ENCODE measurements around the gene HEPACAM.

HEPACAM gene

GRCh38 chr11:124896821-124897391 is 38.9 kb downstream of the HEPACAM start:
- H2AK5ac ChIP-seq (ENCODE audit: low read length): no peak overlapping the region
- peak overlapping the region; percentile 42 for H2BK12ac ChIP-seq (ENCODE audit: low read length)
- no peak overlapping the region for H3K23ac ChIP-seq (ENCODE audit: low read length)
- no peak overlapping the region for H3K4ac ChIP-seq (ENCODE audit: low read depth, low read length)
- H3K4me1 ChIP-seq (ENCODE audit: control insufficient read depth in 1 of 2, insufficient read depth in 2 of 2, low read length in 2 of 2): peaks cover 22 to 27% of the 10 kb centered on the region in 2 experiments
- H3K79me2 ChIP-seq (ENCODE audit: control insufficient read depth, insufficient read depth, low read length, poor library complexity): no peaks in the 10 kb centered on the region
- H3K27ac ChIP-seq (ENCODE audit: low read depth, low read length): no peak overlapping the region
- H2AFZ ChIP-seq (ENCODE audit: insufficient read depth, low read length, poor library complexity): no peak overlapping the region
- peak overlapping the region; percentile 15 for H2BK120ac ChIP-seq (ENCODE audit: insufficient read depth, low read length, poor library complexity)
- H3K4me2 ChIP-seq (ENCODE audit: low read length): no peak overlapping the region
- peaks cover 2% of the 10 kb centered on the region for H3K9me3 ChIP-seq (ENCODE audit: insufficient read depth, low read depth, low read length)
- peak overlapping the region; percentile 25 for H3K14ac ChIP-seq (ENCODE audit: low read length)
- H4K8ac ChIP-seq (ENCODE audit: low read depth, low read length): peak overlapping the region; percentile 34
- H4K12ac ChIP-seq (ENCODE audit: low read depth, low read length): no peak overlapping the region
- H3K18ac ChIP-seq (ENCODE audit: low read length): no peak overlapping the region
- no peaks in the 10 kb centered on the region for H3K27me3 ChIP-seq (ENCODE audit: insufficient read depth, low read length)
- peak overlapping the region; percentile 54 for H4K91ac ChIP-seq (ENCODE audit: low read depth, low read length)
- no peak overlapping the region for H3K9ac ChIP-seq (ENCODE audit: low read length)
- no peak for DNase-seq
- H3K79me1 ChIP-seq (ENCODE audit: low read length): peaks cover 3% of the 10 kb centered on the region
- H2BK5ac ChIP-seq (ENCODE audit: low read depth, low read length, poor library complexity): no peak overlapping the region
- H3K36me3 ChIP-seq (ENCODE audit: control insufficient read depth in 1 of 2, insufficient read depth in 2 of 2, low read length in 2 of 2): no peaks in the 10 kb centered on the region
- no peak overlapping the region for H3K4me3 ChIP-seq (ENCODE audit: low read depth, low read length)
- no CpG with 5 or more reads among the region's 9 CpGs for WGBS (ENCODE audit: extremely low coverage, insufficient coverage, insufficient read length)

GRCh38 chr11:124896071-124896750 is 39.6 kb downstream of the HEPACAM start:
- H2AK5ac ChIP-seq (ENCODE audit: low read length): no peak overlapping the region
- H2BK5ac ChIP-seq (ENCODE audit: low read depth, low read length, poor library complexity): no peak overlapping the region
- no peak overlapping the region for H2AFZ ChIP-seq (ENCODE audit: insufficient read depth, low read length, poor library complexity)
- no peak overlapping the region for H4K91ac ChIP-seq (ENCODE audit: low read depth, low read length)
- no peak overlapping the region for H3K4me2 ChIP-seq (ENCODE audit: low read length)
- no peak overlapping the region for H3K23ac ChIP-seq (ENCODE audit: low read length)
- peaks cover 3% of the 10 kb centered on the region for H3K79me1 ChIP-seq (ENCODE audit: low read length)
- no peak overlapping the region for H2BK120ac ChIP-seq (ENCODE audit: insufficient read depth, low read length, poor library complexity)
- no peak for DNase-seq
- WGBS (ENCODE audit: extremely low coverage, insufficient coverage, insufficient read length): no CpG with 5 or more reads among the region's 16 CpGs
- H4K8ac ChIP-seq (ENCODE audit: low read depth, low read length): no peak overlapping the region
- H3K9me3 ChIP-seq (ENCODE audit: insufficient read depth, low read depth, low read length): peaks cover 2% of the 10 kb centered on the region
- H4K12ac ChIP-seq (ENCODE audit: low read depth, low read length): no peak overlapping the region
- H3K4me1 ChIP-seq (ENCODE audit: control insufficient read depth in 1 of 2, insufficient read depth in 2 of 2, low read length in 2 of 2): peaks cover 22 to 27% of the 10 kb centered on the region in 2 experiments
- H3K4ac ChIP-seq (ENCODE audit: low read depth, low read length): no peak overlapping the region
- H3K18ac ChIP-seq (ENCODE audit: low read length): no peak overlapping the region
- no peak overlapping the region for H3K14ac ChIP-seq (ENCODE audit: low read length)
- H3K79me2 ChIP-seq (ENCODE audit: control insufficient read depth, insufficient read depth, low read length, poor library complexity): no peaks in the 10 kb centered on the region
- H3K27ac ChIP-seq (ENCODE audit: low read depth, low read length): no peak overlapping the region
- H3K27me3 ChIP-seq (ENCODE audit: insufficient read depth, low read length): no peaks in the 10 kb centered on the region
- H2BK12ac ChIP-seq (ENCODE audit: low read length): no peak overlapping the region
- no peak overlapping the region for H3K9ac ChIP-seq (ENCODE audit: low read length)
- no peaks in the 10 kb centered on the region for H3K36me3 ChIP-seq (ENCODE audit: control insufficient read depth in 1 of 2, insufficient read depth in 2 of 2, low read length in 2 of 2)
- no peak overlapping the region for H3K4me3 ChIP-seq (ENCODE audit: low read depth, low read length)

- Histone ChIP-seq H3K4me3 (ENCODE audit: low read depth, low read length) (no peak overlapping the region), H4K12ac (ENCODE audit: low read depth, low read length) (no peak overlapping the region), H3K9ac (ENCODE audit: low read length) (no peak overlapping the region), H2AK5ac (ENCODE audit: low read length) (no peak overlapping the region), H3K14ac (ENCODE audit: low read length) (no peak overlapping the region), H3K23ac (ENCODE audit: low read length) (no peak overlapping the region), H3K4me1 (ENCODE audit: control insufficient read depth in 1 of 2, insufficient read depth in 2 of 2, low read length in 2 of 2) (peaks cover 22 to 24% of the 10 kb centered on the region in 2 experiments), H3K4ac (ENCODE audit: low read depth, low read length) (no peak overlapping the region), H3K18ac (ENCODE audit: low read length) (no peak overlapping the region), H3K4me2 (ENCODE audit: low read length) (no peak overlapping the region), H2BK5ac (ENCODE audit: low read depth, low read length, poor library complexity) (no peak overlapping the region), H4K91ac (ENCODE audit: low read depth, low read length) (no peak overlapping the region), H3K27me3 (ENCODE audit: insufficient read depth, low read length) (no peaks in the 10 kb centered on the region), H3K27ac (ENCODE audit: low read depth, low read length) (no peak overlapping the region), H2AFZ (ENCODE audit: insufficient read depth, low read length, poor library complexity) (no peak overlapping the region), H3K79me2 (ENCODE audit: control insufficient read depth, insufficient read depth, low read length, poor library complexity) (no peaks in the 10 kb centered on the region), H3K36me3 (ENCODE audit: control insufficient read depth in 1 of 2, insufficient read depth in 2 of 2, low read length in 2 of 2) (no peaks in the 10 kb centered on the region), H2BK120ac (ENCODE audit: insufficient read depth, low read length, poor library complexity) (no peak overlapping the region), H4K8ac (ENCODE audit: low read depth, low read length) (no peak overlapping the region), H2BK12ac (ENCODE audit: low read length) (no peak overlapping the region), H3K79me1 (ENCODE audit: low read length) (peaks cover 3% of the 10 kb centered on the region), H3K9me3 (ENCODE audit: insufficient read depth, low read depth, low read length) (peaks cover 2% of the 10 kb centered on the region)
- no peak for DNase-seq
- no CpG with 5 or more reads among the region's 20 CpGs for WGBS (ENCODE audit: extremely low coverage, insufficient coverage, insufficient read length)
These were observed 40.3 kb downstream of the HEPACAM start for GRCh38 chr11:124895471-124895971.

- H4K91ac ChIP-seq (ENCODE audit: low read depth, low read length): no peak overlapping the region
- H2BK120ac ChIP-seq (ENCODE audit: insufficient read depth, low read length, poor library complexity): no peak overlapping the region
- H3K36me3 ChIP-seq (ENCODE audit: control insufficient read depth in 1 of 2, insufficient read depth in 2 of 2, low read length in 2 of 2): no peaks in the 10 kb centered on the region
- peaks cover 19 to 20% of the 10 kb centered on the region in 2 experiments for H3K4me1 ChIP-seq (ENCODE audit: control insufficient read depth in 1 of 2, insufficient read depth in 2 of 2, low read length in 2 of 2)
- H4K12ac ChIP-seq (ENCODE audit: low read depth, low read length): no peak overlapping the region
- H3K79me2 ChIP-seq (ENCODE audit: control insufficient read depth, insufficient read depth, low read length, poor library complexity): no peaks in the 10 kb centered on the region
- H3K79me1 ChIP-seq (ENCODE audit: low read length): peaks cover 3% of the 10 kb centered on the region
- H2AFZ ChIP-seq (ENCODE audit: insufficient read depth, low read length, poor library complexity): no peak overlapping the region
- H3K4ac ChIP-seq (ENCODE audit: low read depth, low read length): no peak overlapping the region
- H3K4me2 ChIP-seq (ENCODE audit: low read length): no peak overlapping the region
- peaks cover 2% of the 10 kb centered on the region for H3K9me3 ChIP-seq (ENCODE audit: insufficient read depth, low read depth, low read length)
- no peak overlapping the region for H3K9ac ChIP-seq (ENCODE audit: low read length)
- no peaks in the 10 kb centered on the region for H3K27me3 ChIP-seq (ENCODE audit: insufficient read depth, low read length)
- DNase-seq: no peak
- H2BK5ac ChIP-seq (ENCODE audit: low read depth, low read length, poor library complexity): no peak overlapping the region
- H2BK12ac ChIP-seq (ENCODE audit: low read length): no peak overlapping the region
- no peak overlapping the region for H4K8ac ChIP-seq (ENCODE audit: low read depth, low read length)
- no peak overlapping the region for H3K4me3 ChIP-seq (ENCODE audit: low read depth, low read length)
- WGBS (ENCODE audit: extremely low coverage, insufficient coverage, insufficient read length): no CpG with 5 or more reads among the region's 4 CpGs
- H3K14ac ChIP-seq (ENCODE audit: low read length): no peak overlapping the region
- no peak overlapping the region for H2AK5ac ChIP-seq (ENCODE audit: low read length)
- no peak overlapping the region for H3K27ac ChIP-seq (ENCODE audit: low read depth, low read length)
- H3K18ac ChIP-seq (ENCODE audit: low read length): no peak overlapping the region
- no peak overlapping the region for H3K23ac ChIP-seq (ENCODE audit: low read length)
These were observed 41.0 kb downstream of the HEPACAM start for GRCh38 chr11:124894606-124895430.

Measured in trophoblast cell (in vitro differentiated cells and primary cell).